IPS-11a (cell line): ENCODE data around the gene SCOC.
"Not testable (repeated sequence)": the region's sequence is repeated elsewhere in the genome, so short reads cannot be mapped to it uniquely, and the experiment has no call there.

Experiments used
- H3K4me3 ChIP-seq: one replicate; pipeline ENCODE4 v1.5.1; 2013; ENCODE audit warnings: low read depth, low read length, control low read depth

The SCOC gene

GRCh38 chr4:140359562-140360427, 13.7 kb upstream of the SCOC start:
- no peak overlapping the region for H3K4me3 ChIP-seq

- no peak overlapping the region for H3K4me3 ChIP-seq
Measured at GRCh38 chr4:140361099-140361498, 12.3 kb upstream of the SCOC start.

GRCh38 chr4:140363051-140363450, 10.4 kb upstream of the SCOC start:
- H3K4me3 ChIP-seq: no peak overlapping the region

GRCh38 chr4:140363558-140363957, 9.9 kb upstream of the SCOC start:
- no peak overlapping the region for H3K4me3 ChIP-seq

GRCh38 chr4:140367738-140368137, 5.7 kb upstream of the SCOC start:
- no peak overlapping the region for H3K4me3 ChIP-seq

- H3K4me3 ChIP-seq: no peak overlapping the region
Measured at GRCh38 chr4:140368686-140369085, 4.8 kb upstream of the SCOC start.

GRCh38 chr4:140372751-140373327, 607 bp upstream of the SCOC start:
- H3K4me3 ChIP-seq: peak overlapping the region; percentile 77

GRCh38 chr4:140374130-140374477, 658 bp downstream of the SCOC start:
- peak overlapping the region; percentile 66 for H3K4me3 ChIP-seq

GRCh38 chr4:140382732-140383131, 9.3 kb downstream of the SCOC start:
- H3K4me3 ChIP-seq: no peak overlapping the region

GRCh38 chr4:140388015-140388414, 14.6 kb downstream of the SCOC start:
- H3K4me3 ChIP-seq: no peak overlapping the region

GRCh38 chr4:140395668-140396067, 22.2 kb downstream of the SCOC start:
- H3K4me3 ChIP-seq: no peak overlapping the region

- H3K4me3 ChIP-seq: no peak overlapping the region
Measured at GRCh38 chr4:140400111-140400510, 26.7 kb downstream of the SCOC start.

GRCh38 chr4:140406292-140406691, 32.8 kb downstream of the SCOC start:
- no peak overlapping the region for H3K4me3 ChIP-seq

- no peak overlapping the region for H3K4me3 ChIP-seq
Measured at GRCh38 chr4:140408974-140409373, 35.5 kb downstream of the SCOC start.

GRCh38 chr4:140413130-140413969, 39.9 kb downstream of the SCOC start:
- H3K4me3 ChIP-seq: not testable (repeated sequence)

- no peak overlapping the region for H3K4me3 ChIP-seq
Measured at GRCh38 chr4:140423106-140423505, 49.7 kb downstream of the SCOC start.

- peak overlapping the region; percentile 40 for H3K4me3 ChIP-seq
Measured at GRCh38 chr4:140426610-140427105, 53.2 kb downstream of the SCOC start.

GRCh38 chr4:140427106-140427918, 53.9 kb downstream of the SCOC start, which contains the start of gene CLGN:
CLGN (minus strand) TSS chr4:140427648; CDS start chr4:140413078, 14,570 bp downstream.
- peak within 1 kb of the TSS; percentile 40 for H3K4me3 ChIP-seq

- peak overlapping the region; percentile 25 for H3K4me3 ChIP-seq
Measured at GRCh38 chr4:140427919-140428471, 54.5 kb downstream of the SCOC start.
